ENCODE measurements around the gene CHIT1. TPM values are rescaled to one million over a fixed set of nuclear protein-coding genes. Genes with fewer than 3 reads are reported as not detected.

The CHIT1 gene
- total and polyA plus RNA-seq, 2 of the 8 experiments (the other 6 are each of a cell fraction or from before 2014, with no cell fraction given), result not detected

- no peak for TF ChIP-seq CREB1 (IDR thresholded peaks at IDR 0.05)
- TF ChIP-seq NANOG (IDR thresholded peaks at IDR 0.05; ENCODE audit: insufficient read depth, low read depth, low read length, poor library complexity, severe bottlenecking), result no peak
- no peak for TF ChIP-seq JUND (IDR thresholded peaks at IDR 0.05; ENCODE audit: low read length)
Measured at GRCh38 chr1:203199002-203199401, 30.5 kb downstream of the CHIT1 start (continued).

All from H1 (cell line).